GM23248 (cell line): Measurements from ENCODE around the gene DUSP15.

ENCODE experiments used
- EZH2 ChIP-seq: fragments of 200-600 bp; sonication (generic); IDR thresholded peaks from 2 replicates; pipeline ENCODE4 v1.6.1; 2018; ENCODE audit warnings: antibody characterized with exemption, mild to moderate bottlenecking; ENCODE audit not compliant: insufficient read depth, poor library complexity, severe bottlenecking
- EZH2phosphoT487 ChIP-seq: fragments of 200-600 bp; sonication (generic); IDR thresholded peaks from 2 replicates; pipeline ENCODE4 v1.6.1; 2018; ENCODE audit warnings: antibody characterized with exemption, moderate library complexity, mild to moderate bottlenecking, low read depth; ENCODE audit not compliant: insufficient read depth

DNA sequence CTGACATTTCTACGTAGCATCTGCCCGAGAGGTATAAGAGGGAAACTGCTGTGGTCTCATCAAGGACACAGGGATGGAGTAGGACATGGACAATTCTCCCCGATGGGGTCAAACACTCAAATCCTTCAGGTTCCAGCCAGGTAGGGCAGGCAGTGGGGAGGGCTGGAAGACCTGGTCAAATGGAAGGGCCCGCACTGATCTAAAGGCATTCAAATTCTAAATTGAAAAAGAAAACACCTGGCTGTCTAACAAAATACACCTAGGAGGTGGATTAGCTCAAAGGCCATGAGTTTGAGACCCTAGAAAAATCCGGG is 8.2 kb downstream of the DUSP15 start:
- no peak for TF ChIP-seq EZH2
- TF ChIP-seq EZH2phosphoT487, result no peak
